ENCODE results near the gene SIGLEC11.

Gene SIGLEC11

DNA sequence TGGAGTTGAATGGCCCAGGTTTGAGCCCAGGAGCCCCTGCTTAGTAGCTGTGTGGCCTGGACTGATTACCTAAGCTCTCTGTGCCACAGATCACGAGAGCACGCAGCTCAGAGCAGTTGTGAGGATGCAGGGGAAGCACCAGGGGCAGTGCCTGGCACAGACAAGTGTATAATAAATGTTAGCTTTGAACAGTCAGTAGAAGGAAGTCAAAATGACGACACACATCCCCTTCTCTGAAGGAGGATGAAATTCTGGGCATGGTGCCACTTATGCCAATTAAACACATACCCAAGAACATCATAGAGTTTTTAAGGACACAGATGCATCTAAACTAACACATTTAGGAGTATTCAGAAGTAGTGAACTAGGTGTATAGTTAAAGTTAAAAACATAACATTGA is 24.9 kb upstream of the SIGLEC11 start:
- no peak overlapping the region for H3K4me3 ChIP-seq (ENCODE audit: low read depth, low read length)
- no peaks in the 10 kb centered on the region for H3K4me1 ChIP-seq
- H3K27me3 ChIP-seq = no peaks in the 10 kb centered on the region
- no peaks in the 10 kb centered on the region for H3K36me3 ChIP-seq
- TF ChIP-seq CTCF (IDR thresholded peaks at IDR 0.05; ENCODE audit: low read depth, low read length) = no peak
- no peak for DNase-seq
- H3K9me3 ChIP-seq = no peaks in the 10 kb centered on the region

DNA sequence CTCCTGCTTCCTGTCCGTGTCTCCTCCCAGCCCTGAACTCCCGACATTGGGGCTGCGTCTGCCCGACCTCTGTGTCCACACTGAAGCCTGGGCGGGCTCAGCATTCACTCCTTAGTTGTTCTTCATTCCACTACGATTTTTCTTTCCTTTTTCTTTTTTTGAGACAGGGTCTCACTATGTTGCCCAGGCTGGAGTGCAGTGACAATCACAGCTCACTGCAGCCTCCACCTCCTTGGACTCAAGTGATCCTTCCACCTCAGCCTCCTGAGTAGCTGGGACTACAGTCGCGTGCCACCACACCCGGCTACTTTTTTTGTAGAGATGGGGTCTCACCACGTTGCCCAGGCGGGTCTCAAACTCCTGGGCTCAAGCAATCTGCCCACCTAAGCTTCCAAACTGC is 23.5 kb upstream of the SIGLEC11 start:
- Histone ChIP-seq H3K4me3 (ENCODE audit: low read depth, low read length) (no peak overlapping the region), H3K4me1 (no peaks in the 10 kb centered on the region), H3K9me3 (no peaks in the 10 kb centered on the region), H3K27me3 (no peaks in the 10 kb centered on the region), H3K36me3 (no peaks in the 10 kb centered on the region)
- no peak for DNase-seq
- no peak for TF ChIP-seq CTCF (IDR thresholded peaks at IDR 0.05; ENCODE audit: low read depth, low read length)

DNA sequence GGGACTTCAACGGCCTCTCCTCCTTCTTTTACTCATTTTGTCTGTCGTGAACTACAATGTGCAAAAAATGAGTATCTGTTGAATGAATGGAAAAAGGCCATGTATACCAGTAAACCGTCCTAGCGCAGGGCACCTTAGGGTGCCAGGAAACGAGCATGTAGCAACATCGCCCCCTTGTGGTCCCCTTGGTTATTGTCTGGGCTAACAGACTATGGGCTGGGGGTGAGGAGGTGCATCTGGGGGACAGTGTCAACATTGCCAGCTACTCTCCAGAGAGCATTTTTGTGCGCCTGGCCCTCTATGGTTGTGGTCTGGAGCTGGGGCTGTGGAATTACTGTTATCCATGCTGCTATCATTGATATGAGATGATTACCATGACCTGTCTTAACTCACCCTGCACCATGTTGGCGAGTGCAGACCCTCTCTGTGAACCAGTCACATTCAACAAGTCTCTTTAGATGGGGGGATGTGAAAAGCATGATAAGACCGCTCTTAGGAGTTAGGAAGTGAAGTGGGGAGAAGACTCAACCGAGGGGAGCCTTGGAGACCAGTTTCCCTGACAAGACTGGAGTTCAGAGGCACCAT is 22.8 kb upstream of the SIGLEC11 start:
- Histone ChIP-seq H3K27me3 (no peaks in the 10 kb centered on the region), H3K9me3 (no peaks in the 10 kb centered on the region), H3K4me3 (ENCODE audit: low read depth, low read length) (no peak overlapping the region), H3K4me1 (no peaks in the 10 kb centered on the region), H3K36me3 (no peaks in the 10 kb centered on the region)
- DNase-seq = peak; percentile 79
- peak; percentile 94 for TF ChIP-seq CTCF (IDR thresholded peaks at IDR 0.05; ENCODE audit: low read depth, low read length)

DNA sequence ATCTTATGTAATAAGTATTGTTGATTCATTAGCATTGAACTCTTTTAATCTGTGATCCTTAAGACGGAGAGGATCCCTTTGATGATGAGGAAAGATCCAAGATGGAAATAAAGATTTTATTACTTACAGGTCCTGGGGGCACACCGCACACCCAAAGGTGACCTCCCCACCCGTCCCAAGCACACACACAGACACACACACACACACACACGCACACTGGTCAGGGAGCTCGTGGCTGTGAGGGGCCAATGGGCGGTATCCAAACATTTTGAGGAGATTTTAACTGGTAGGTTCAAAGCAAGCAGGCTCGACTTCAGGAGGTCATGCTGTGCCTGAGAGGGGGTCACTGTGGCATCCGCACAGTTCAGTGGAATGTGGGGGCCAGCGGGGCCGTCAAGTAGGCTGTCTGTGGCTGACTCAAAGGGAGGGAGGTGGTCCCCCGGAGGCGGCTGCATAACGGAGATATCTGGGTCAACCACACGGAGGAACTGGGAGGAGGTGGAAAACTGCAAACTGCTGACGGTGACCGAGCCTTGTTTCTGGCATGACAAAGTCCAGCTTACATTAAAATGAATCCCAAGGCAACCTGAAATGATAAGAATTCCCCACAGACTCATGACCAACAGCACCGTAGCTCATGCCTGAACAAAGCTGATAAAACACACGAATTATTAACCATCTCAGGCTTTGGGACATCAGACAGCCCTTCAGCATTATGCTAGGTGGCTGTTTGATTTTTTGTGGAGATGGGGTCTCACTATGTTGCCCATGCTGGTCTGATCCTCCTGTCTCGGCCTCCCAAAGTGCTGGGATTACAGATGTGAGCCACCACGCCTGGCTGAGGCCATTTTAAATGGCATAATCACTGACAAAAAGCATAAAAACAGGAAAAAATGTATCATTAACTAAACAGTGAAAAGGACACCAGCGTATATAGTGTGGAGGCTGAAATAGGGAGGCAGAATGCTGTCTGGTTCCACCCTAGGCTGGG is 20.9 kb upstream of the SIGLEC11 start:
- Histone ChIP-seq H3K4me1 (no peaks in the 10 kb centered on the region), H3K36me3 (no peaks in the 10 kb centered on the region), H3K9me3 (no peaks in the 10 kb centered on the region), H3K4me3 (ENCODE audit: low read depth, low read length) (no peak overlapping the region), H3K27me3 (no peaks in the 10 kb centered on the region)
- DNase-seq = no peak
- TF ChIP-seq CTCF (IDR thresholded peaks at IDR 0.05; ENCODE audit: low read depth, low read length) = no peak

DNA sequence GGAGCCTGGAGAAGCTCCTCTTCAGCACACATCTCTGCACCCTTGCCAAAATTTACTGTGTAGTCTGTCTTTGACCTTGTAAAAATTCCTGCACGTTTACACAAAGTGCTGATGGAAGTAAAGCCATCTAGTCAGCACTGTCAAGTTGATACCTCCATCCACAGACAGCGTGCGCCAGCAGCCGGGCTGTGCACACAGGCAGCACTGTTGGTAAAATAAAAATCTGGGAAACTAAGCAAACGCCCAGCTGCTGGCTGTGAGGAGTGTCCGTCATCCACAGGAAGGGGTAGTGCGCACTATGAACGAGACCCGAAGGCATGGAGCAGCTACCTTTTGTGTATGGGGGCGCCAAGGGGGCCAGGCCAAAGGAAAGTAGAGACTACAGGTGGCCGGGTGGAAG is 17.4 kb upstream of the SIGLEC11 start:
- no peak for DNase-seq
- no peak overlapping the region for H3K4me3 ChIP-seq (ENCODE audit: low read depth, low read length)
- H3K27me3 ChIP-seq = no peaks in the 10 kb centered on the region; the same call in 1 of the 2 replicates
- no peaks in the 10 kb centered on the region for H3K9me3 ChIP-seq
- H3K4me1 ChIP-seq = no peaks in the 10 kb centered on the region
- TF ChIP-seq CTCF (IDR thresholded peaks at IDR 0.05; ENCODE audit: low read depth, low read length) = no peak
- H3K36me3 ChIP-seq = no peaks in the 10 kb centered on the region

GRCh38 chr19:49977881-49978280 is 16.9 kb upstream of the SIGLEC11 start:
- Histone ChIP-seq H3K36me3 (no peaks in the 10 kb centered on the region), H3K27me3 (no peaks in the 10 kb centered on the region; the same call in 1 of the 2 replicates), H3K4me3 (ENCODE audit: low read depth, low read length) (no peak overlapping the region), H3K4me1 (no peaks in the 10 kb centered on the region), H3K9me3 (no peaks in the 10 kb centered on the region)
- no peak for TF ChIP-seq CTCF (IDR thresholded peaks at IDR 0.05; ENCODE audit: low read depth, low read length)
- DNase-seq = no peak

Data from BE2C (cell line).